ENCODE results near the gene WNT10A. TPM values are rescaled to one million over a fixed set of nuclear protein-coding genes. Genes with fewer than 3 reads are reported as not detected.

The WNT10A gene
- total RNA-seq, 2 experiments from 2014 or later: 4.8 to 6.6 TPM

DNA sequence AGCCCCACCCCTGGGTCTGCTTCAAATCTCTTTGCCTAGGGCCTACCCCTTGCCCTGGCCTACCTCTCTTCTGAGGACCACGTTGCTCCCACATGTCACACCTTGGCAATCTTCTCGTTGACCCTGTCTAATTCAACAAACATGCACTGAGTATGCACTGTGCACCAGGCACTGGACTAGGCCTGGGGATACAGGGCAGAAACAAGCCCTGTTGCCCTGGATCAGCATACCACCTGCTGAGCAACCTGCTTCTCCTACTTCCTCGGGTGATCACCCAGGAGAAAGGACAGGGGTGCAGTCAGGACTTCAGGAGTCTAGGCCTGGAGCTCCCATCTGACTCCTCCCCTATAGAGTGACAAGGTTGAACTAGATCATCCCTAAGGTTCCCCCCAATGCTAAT, 9.7 kb downstream of the WNT10A start:
- H3K9me3 Mint-ChIP-seq: no peaks in the 10 kb centered on the region
- CTCF ChIA-PET: no interaction called here
- no peak overlapping the region for H3K4me3 Mint-ChIP-seq

DNA sequence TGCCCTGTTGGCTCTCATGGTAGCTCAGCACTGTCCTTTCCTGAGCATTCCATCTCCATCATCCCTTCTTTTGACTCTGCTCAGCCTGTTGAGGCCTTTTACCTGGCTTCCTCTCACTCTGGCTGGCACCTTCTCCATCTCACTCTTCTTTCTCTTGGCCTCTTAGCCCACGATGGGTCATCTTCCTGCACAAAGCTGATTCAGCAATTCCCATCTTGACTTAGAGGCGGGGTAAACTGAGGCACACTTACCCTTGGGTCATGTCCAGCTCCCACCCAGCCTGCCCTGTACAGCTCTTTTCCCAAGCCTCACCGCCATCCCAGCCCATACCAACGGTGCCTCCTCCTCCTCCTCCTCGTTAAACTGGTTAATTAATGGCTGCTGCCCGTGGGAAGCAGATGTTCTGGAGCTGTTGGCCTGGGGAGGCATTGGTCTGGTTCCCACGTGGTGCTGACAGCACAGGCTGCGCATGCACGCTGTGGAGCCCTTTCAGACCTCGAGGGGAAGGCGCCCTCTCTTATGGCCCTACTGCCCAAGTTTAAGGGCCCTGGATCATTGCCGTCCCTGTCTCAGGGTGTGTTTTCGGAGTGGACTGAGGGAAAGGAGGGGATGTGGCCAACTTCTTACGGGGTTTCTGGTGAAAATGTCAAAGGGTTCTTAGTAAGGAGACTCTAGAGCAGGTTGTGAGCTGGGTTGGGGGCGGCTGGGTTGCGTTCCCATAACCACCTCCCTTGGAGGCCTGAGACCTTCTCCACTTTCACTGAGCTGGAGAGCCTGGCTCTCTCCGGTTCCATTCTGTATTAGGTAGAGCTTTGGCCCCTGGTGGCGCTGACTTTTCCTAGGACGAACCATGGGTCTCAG, 10.9 kb downstream of the WNT10A start:
- Histone ChIP-seq H3K4me3 (ENCODE audit: low read length) (no peak overlapping the region), H3K9me3 (ENCODE audit: control insufficient read depth in 1 of 2, insufficient read depth in 1 of 2, low read length in 2 of 2) (peaks cover 0 to 7% of the 10 kb centered on the region in 2 experiments), H3K36me3 (ENCODE audit: insufficient read depth, low read length) (peaks cover 3% of the 10 kb centered on the region), H3K27ac (ENCODE audit: low read depth in 1 of 2, low read length in 2 of 2) (peak overlapping the region; percentile 74 to 91), H3K4me1 (ENCODE audit: insufficient read depth, low read length) (peaks cover 52% of the 10 kb centered on the region), H3K27me3 (ENCODE audit: control insufficient read depth in 1 of 2, insufficient read depth in 2 of 2, low read length in 2 of 2) (no peaks in the 10 kb centered on the region)
- Mint-ChIP-seq H3K9me3 (no peaks in the 10 kb centered on the region), H3K4me3 (peak overlapping the region; percentile 56), H3K27ac (peak overlapping the region; percentile 91), H3K36me3 (ENCODE audit: low read depth) (no peaks in the 10 kb centered on the region), H3K27me3 (no peaks in the 10 kb centered on the region), H3K4me1 (ENCODE audit: low read depth) (peaks cover 52% of the 10 kb centered on the region)
- CTCF ChIA-PET: interaction anchor here (1.1 to 11.9 kb wide), 5 partner anchors 12 to 403 kb away, joined by 3 to 500 read pairs (median 4); partner anchors contain the start of genes TTLL4 and WNT10A
- DNase-seq: no peak
- ATAC-seq (ENCODE audit: poor library complexity): no peak
- intact Hi-C loops (cut with DNase I, micrococcal nuclease): loop anchor here in 1 of 2 experiments (5.0 kb wide), 2 partner anchors 179 to 494 kb away; partner anchors contain the start of genes CTDSP1 and TTLL4
- POLR2A ChIA-PET: interaction anchor here (0.6 to 10.3 kb wide), 2 partner anchors 13 to 217 kb away, joined by 3 to 455 read pairs; partner anchors contain the start of gene WNT10A
- TF ChIP-seq, protein P1, sequence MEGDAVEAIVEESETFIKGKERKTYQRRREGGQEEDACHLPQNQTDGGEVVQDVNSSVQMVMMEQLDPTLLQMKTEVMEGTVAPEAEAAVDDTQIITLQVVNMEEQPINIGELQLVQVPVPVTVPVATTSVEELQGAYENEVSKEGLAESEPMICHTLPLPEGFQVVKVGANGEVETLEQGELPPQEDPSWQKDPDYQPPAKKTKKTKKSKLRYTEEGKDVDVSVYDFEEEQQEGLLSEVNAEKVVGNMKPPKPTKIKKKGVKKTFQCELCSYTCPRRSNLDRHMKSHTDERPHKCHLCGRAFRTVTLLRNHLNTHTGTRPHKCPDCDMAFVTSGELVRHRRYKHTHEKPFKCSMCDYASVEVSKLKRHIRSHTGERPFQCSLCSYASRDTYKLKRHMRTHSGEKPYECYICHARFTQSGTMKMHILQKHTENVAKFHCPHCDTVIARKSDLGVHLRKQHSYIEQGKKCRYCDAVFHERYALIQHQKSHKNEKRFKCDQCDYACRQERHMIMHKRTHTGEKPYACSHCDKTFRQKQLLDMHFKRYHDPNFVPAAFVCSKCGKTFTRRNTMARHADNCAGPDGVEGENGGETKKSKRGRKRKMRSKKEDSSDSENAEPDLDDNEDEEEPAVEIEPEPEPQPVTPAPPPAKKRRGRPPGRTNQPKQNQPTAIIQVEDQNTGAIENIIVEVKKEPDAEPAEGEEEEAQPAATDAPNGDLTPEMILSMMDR (IDR thresholded peaks at IDR 0.05): no peak

More for the DNA sequence above, 9.7 kb downstream of the WNT10A start:
- POLR2A ChIA-PET: no interaction called here
- Histone ChIP-seq H3K9me3 (ENCODE audit: control insufficient read depth in 1 of 2, insufficient read depth in 1 of 2, low read length in 2 of 2) (peaks cover 0 to 7% of the 10 kb centered on the region in 2 experiments), H3K4me1 (ENCODE audit: insufficient read depth, low read length) (peaks cover 42% of the 10 kb centered on the region), H3K36me3 (ENCODE audit: insufficient read depth, low read length) (peaks cover 3% of the 10 kb centered on the region), H3K4me3 (ENCODE audit: low read length) (no peak overlapping the region), H3K27me3 (ENCODE audit: control insufficient read depth in 1 of 2, insufficient read depth in 2 of 2, low read length in 2 of 2) (no peaks in the 10 kb centered on the region), H3K27ac (ENCODE audit: low read depth in 1 of 2, low read length in 2 of 2) (no peak overlapping the region)
- ATAC-seq (ENCODE audit: poor library complexity) (no peak), DNase-seq (no peak)
- Mint-ChIP-seq H3K27me3 (no peaks in the 10 kb centered on the region), H3K27ac (peak overlapping the region; percentile 91), H3K4me1 (ENCODE audit: low read depth) (peaks cover 41% of the 10 kb centered on the region), H3K36me3 (ENCODE audit: low read depth) (no peaks in the 10 kb centered on the region)
- TF ChIP-seq, protein P1 (IDR thresholded peaks at IDR 0.05): no peak
- intact Hi-C loops (cut with DNase I, micrococcal nuclease): loop anchor here in 1 of 2 experiments (5.0 kb wide), 2 partner anchors 178 to 493 kb away; partner anchors contain the start of genes CTDSP1 and TTLL4

DNA sequence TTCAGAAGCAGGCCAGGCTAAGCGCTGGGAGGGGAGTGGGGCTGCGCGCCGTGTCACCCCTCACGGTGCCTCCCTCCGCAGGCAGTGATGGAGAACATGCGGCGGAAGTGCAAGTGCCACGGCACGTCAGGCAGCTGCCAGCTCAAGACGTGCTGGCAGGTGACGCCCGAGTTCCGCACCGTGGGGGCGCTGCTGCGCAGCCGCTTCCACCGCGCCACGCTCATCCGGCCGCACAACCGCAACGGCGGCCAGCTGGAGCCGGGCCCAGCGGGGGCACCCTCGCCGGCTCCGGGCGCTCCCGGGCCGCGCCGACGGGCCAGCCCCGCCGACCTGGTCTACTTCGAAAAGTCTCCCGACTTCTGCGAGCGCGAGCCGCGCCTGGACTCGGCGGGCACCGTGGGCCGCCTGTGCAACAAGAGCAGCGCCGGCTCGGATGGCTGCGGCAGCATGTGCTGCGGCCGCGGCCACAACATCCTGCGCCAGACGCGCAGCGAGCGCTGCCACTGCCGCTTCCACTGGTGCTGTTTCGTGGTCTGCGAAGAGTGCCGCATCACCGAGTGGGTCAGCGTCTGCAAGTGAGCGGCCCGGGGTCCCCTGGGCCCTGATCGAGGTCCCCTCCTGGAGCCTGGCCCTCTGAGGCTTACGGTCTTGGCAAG, 12.2 kb downstream of the WNT10A start:
- ChIA-PET CTCF (interaction anchor here (0.6 to 11.9 kb wide), 8 partner anchors 13 to 402 kb away, joined by 3 to 500 read pairs (median 4); partner anchors contain the start of genes BCS1L, WNT10A and ZNF142), POLR2A (interaction anchor here (0.6 to 10.3 kb wide), 5 partner anchors 14 to 399 kb away, joined by 3 to 455 read pairs (median 3); partner anchors contain the start of genes DNAJB2 and WNT10A)
- TF ChIP-seq, protein P1 (IDR thresholded peaks at IDR 0.05): peak; percentile 45
- DNase-seq: peak; percentile 73 to 97 (median 84)
- H3K27ac ChIP-seq (ENCODE audit: low read depth in 1 of 2, low read length in 2 of 2): peak overlapping the region; percentile 83 to 91
- H3K27ac Mint-ChIP-seq: peak overlapping the region; percentile 91
- H3K9me3 ChIP-seq (ENCODE audit: control insufficient read depth in 1 of 2, insufficient read depth in 1 of 2, low read length in 2 of 2): peaks cover 0 to 7% of the 10 kb centered on the region in 2 experiments
- H3K4me3 ChIP-seq (ENCODE audit: low read length): peak overlapping the region; percentile 56
- intact Hi-C loops (cut with DNase I, micrococcal nuclease): loop anchor here in 1 of 2 experiments (5.0 kb wide), 2 partner anchors 181 to 496 kb away; partner anchors contain the start of genes CTDSP1 and TTLL4
- H3K36me3 Mint-ChIP-seq (ENCODE audit: low read depth): no peaks in the 10 kb centered on the region
- peak overlapping the region; percentile 82 for H3K4me3 Mint-ChIP-seq
- no peaks in the 10 kb centered on the region for H3K27me3 Mint-ChIP-seq
- no peaks in the 10 kb centered on the region for H3K27me3 ChIP-seq (ENCODE audit: control insufficient read depth in 1 of 2, insufficient read depth in 2 of 2, low read length in 2 of 2)
- H3K4me1 Mint-ChIP-seq (ENCODE audit: low read depth): peaks cover 50% of the 10 kb centered on the region
- ATAC-seq (ENCODE audit: poor library complexity): peak; percentile 73
- peaks cover 65% of the 10 kb centered on the region for H3K4me1 ChIP-seq (ENCODE audit: insufficient read depth, low read length)
- H3K9me3 Mint-ChIP-seq: no peaks in the 10 kb centered on the region
- peaks cover 3% of the 10 kb centered on the region for H3K36me3 ChIP-seq (ENCODE audit: insufficient read depth, low read length)
